IPS-11a (cell line): ENCODE data around the gene NECAB3.
"Not testable (repeated sequence)": the region's sequence is repeated elsewhere in the genome, so short reads cannot be mapped to it uniquely, and the experiment has no call there.

Source experiments
- H3K4me3 ChIP-seq: one replicate; pipeline ENCODE4 v1.5.1; 2013; ENCODE audit warnings: low read depth, low read length, control low read depth

Gene NECAB3

GRCh38 chr20:33674294-33675135, at the start of gene NECAB3:
Gene NECAB3, minus strand, starts transcription at chr20:33674428. Its CDS starts 76 bp downstream, at chr20:33674352.
- peak within 1 kb of the TSS; percentile 62 for H3K4me3 ChIP-seq

- H3K4me3 ChIP-seq, result no peak overlapping the region
Observed at GRCh38 chr20:33721391-33722140, 47.3 kb upstream of the NECAB3 start.

- H3K4me3 ChIP-seq, result peak within 1 kb of the TSS; percentile 35
Observed at GRCh38 chr20:33719989-33720709, 45.9 kb upstream of the NECAB3 start, which contains the start of gene PXMP4. Gene PXMP4, minus strand, starts transcription at chr20:33720310. Its CDS starts 103 bp downstream, at chr20:33720207.

GRCh38 chr20:33719277-33719988, 45.2 kb upstream of the NECAB3 start:
- H3K4me3 ChIP-seq, result peak overlapping the region; percentile 35

GRCh38 chr20:33716498-33716897, 42.3 kb upstream of the NECAB3 start:
- no peak overlapping the region for H3K4me3 ChIP-seq

- no peak overlapping the region for H3K4me3 ChIP-seq
Observed at GRCh38 chr20:33713865-33714367, 39.7 kb upstream of the NECAB3 start.

- no peak overlapping the region for H3K4me3 ChIP-seq
Observed at GRCh38 chr20:33711446-33711738, 37.2 kb upstream of the NECAB3 start.

- no peak overlapping the region for H3K4me3 ChIP-seq
Observed at GRCh38 chr20:33710681-33711445, 36.6 kb upstream of the NECAB3 start.

- no peak overlapping the region for H3K4me3 ChIP-seq
Observed at GRCh38 chr20:33709905-33710541, 35.8 kb upstream of the NECAB3 start.

GRCh38 chr20:33709398-33709797, 35.2 kb upstream of the NECAB3 start:
- H3K4me3 ChIP-seq, result no peak overlapping the region

- no peak overlapping the region for H3K4me3 ChIP-seq
Observed at GRCh38 chr20:33707668-33708067, 33.4 kb upstream of the NECAB3 start.

- no peak overlapping the region for H3K4me3 ChIP-seq
Observed at GRCh38 chr20:33704197-33704924, 30.1 kb upstream of the NECAB3 start.

GRCh38 chr20:33703498-33704137, 29.4 kb upstream of the NECAB3 start:
- no peak overlapping the region for H3K4me3 ChIP-seq

- H3K4me3 ChIP-seq, result no peak overlapping the region
Observed at GRCh38 chr20:33702861-33703260, 28.6 kb upstream of the NECAB3 start.

GRCh38 chr20:33701629-33702450, 27.6 kb upstream of the NECAB3 start:
- H3K4me3 ChIP-seq, result no peak overlapping the region

- H3K4me3 ChIP-seq, result not testable (repeated sequence)
Observed at GRCh38 chr20:33700696-33701441, 26.6 kb upstream of the NECAB3 start.

- not testable (repeated sequence) for H3K4me3 ChIP-seq
Observed at GRCh38 chr20:33698966-33699365, 24.7 kb upstream of the NECAB3 start.
